GM12801 (cell line): ENCODE measurements around the gene LRFN2.

Experiments used
- CTCF ChIP-seq: IDR thresholded peaks from one replicate; pipeline ENCODE4 v1.5.1; 2011; ENCODE audit warnings: control low read depth; ENCODE audit not compliant: insufficient read length; ENCODE audit errors: extremely low read depth

The LRFN2 gene

GRCh38 chr6:40588070-40588384, 863 bp upstream of the LRFN2 start:
- no peak for TF ChIP-seq CTCF

- TF ChIP-seq CTCF = no peak
Observed at GRCh38 chr6:40586369-40587201, 579 bp downstream of the LRFN2 start.

GRCh38 chr6:40585651-40586269, 1.4 kb downstream of the LRFN2 start:
- TF ChIP-seq CTCF = no peak

GRCh38 chr6:40585223-40585622, 1.9 kb downstream of the LRFN2 start:
- TF ChIP-seq CTCF = no peak

GRCh38 chr6:40584741-40585140, 2.4 kb downstream of the LRFN2 start:
- TF ChIP-seq CTCF = no peak

GRCh38 chr6:40583709-40584108, 3.5 kb downstream of the LRFN2 start:
- no peak for TF ChIP-seq CTCF

GRCh38 chr6:40582892-40583291, 4.3 kb downstream of the LRFN2 start:
- no peak for TF ChIP-seq CTCF
